Jurkat, Clone E6-1 (cell line): ENCODE measurements around the gene S100PBP.

Experiments used
- DNase-seq: peaks from one replicate; pipeline ENCODE4 v3.0.0-alpha.2; 2011; ENCODE audit warnings: low read depth, low spot score
- H3K4me3 ChIP-seq: 2 replicates; pipeline ENCODE4 v1.5.1; 2011; ENCODE audit warnings: mild to moderate bottlenecking, low read length, control low read depth, moderate library complexity

Gene S100PBP

DNA sequence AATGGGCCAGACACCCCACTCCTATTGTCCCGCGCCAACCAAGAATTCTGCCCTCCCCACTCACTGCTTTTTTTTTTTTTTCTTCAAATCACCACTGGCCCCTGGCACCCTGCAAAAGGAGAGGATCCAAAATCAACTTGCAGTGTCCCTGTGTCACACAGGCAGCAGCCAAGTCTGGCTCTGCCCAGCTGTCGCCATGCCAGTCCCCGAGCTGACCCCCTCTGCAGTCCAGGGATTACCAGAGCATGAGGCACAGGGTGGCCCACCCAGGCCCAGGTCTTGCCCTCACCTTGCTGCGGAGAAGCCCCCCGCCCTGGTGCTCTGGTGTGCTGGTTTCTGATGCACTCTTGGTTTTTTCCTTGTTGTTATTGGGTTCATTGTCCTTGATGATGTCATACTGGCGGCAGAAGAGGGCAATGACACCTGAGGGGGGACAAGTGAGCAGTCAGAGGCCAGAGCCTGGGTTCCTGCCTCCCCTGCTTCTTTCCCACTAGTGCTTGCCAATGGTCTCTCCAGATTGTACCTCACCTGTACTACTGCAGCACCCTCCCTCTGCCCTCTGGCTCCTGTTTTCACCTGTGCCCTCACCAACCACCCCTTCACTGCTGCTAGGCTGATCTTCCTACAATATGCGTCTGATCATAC, 47.0 kb downstream of the S100PBP start:
- DNase-seq = no peak
- H3K4me3 ChIP-seq = no peak overlapping the region

DNA sequence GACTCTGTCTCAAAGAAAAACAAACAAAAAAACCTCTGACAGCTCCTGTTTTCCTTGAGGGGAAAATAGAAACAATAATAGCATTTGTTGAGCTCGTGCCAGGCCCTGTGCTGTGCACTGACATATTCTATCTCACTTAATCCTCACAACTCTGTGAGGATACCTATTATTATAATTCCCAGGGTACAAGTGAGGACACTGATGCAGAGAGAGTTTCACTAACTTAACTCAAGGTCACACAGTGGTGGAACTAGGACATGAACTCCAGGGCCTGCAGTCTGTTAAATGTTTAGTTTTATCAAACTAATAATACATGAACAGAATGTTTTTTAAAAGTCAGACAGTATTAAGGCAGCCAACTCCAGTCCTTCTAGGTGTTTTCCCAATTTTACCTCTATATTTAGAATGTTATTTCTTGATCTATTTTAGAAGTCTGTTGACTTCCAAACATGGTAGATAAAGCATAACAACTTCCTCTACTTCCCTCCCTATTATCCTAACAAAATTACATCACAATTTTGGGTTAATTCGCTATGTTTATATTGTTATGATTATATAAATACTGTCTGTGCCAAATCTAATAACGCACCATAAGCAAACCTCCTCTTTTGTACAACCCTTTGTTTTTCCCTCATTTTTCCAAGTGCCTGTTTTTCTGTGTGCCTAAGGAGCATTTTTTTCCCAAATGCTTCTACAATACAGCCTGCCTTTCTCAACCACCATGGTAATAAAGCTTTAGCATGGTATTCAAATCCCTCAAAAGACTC, 48.4 kb downstream of the S100PBP start:
- H3K4me3 ChIP-seq = no peak overlapping the region
- no peak for DNase-seq

DNA sequence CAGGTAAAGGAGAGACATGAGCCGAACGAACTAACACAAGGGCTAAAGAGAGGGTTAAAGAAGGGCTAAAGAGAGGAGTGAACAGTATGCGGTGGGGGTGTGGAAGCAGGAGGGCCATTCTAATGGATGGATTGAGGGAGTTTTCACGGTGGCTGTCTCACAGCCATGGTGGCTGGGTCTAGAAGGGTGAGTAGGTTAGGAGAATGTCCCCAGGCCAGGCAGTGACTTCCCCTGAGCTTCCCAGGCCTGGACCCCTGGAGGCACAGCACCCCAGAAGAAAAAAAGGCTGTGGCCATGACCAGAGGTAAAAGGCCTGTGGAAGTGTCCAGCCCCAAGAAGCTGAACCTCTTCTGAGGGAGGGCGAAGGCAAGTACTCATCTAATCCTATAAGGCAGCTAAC, 49.7 kb downstream of the S100PBP start:
- no peak for DNase-seq

DNA sequence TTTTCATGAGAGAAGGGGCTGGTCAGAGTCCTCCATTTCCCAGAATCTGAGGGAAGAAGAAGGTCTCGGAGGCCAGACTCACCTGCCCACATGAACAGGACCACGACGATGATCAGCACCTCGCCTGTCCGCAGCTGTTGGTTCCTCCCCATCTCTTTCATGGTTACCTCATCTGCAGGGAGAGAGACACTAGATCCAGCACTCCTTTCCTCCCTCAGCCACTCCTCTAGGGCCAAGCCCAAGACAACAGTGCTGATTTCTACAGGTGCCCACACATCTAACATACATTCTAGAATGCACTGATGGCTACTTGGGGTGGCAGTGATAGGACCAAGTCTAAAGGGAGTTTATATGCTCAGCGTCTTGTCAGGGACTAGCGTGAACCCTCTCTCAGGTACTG, 50.2 kb downstream of the S100PBP start:
- no peak overlapping the region for H3K4me3 ChIP-seq
- DNase-seq = no peak

More for the DNA sequence above, 49.7 kb downstream of the S100PBP start:
- H3K4me3 ChIP-seq = no peak overlapping the region

DNA sequence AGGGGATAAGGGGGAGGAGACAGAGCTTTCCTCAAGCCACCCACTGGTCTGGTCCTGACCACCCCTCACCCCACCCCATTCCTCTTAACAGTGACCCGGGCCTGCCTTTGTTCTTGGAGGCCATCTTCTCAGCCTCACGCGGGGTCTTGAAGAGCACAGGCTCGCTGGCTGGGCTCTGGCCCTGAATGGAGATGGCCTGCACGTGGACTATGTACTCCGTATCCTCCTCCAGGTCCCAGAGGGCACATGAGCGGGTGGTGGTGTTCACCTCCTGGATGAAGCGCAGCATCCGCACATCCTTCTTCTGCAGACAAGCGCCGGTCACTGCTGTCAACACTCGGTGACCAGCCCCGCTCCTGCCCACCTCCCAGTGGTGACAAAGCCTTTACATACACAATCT, 50.6 kb downstream of the S100PBP start:
- DNase-seq = no peak
- no peak overlapping the region for H3K4me3 ChIP-seq

DNA sequence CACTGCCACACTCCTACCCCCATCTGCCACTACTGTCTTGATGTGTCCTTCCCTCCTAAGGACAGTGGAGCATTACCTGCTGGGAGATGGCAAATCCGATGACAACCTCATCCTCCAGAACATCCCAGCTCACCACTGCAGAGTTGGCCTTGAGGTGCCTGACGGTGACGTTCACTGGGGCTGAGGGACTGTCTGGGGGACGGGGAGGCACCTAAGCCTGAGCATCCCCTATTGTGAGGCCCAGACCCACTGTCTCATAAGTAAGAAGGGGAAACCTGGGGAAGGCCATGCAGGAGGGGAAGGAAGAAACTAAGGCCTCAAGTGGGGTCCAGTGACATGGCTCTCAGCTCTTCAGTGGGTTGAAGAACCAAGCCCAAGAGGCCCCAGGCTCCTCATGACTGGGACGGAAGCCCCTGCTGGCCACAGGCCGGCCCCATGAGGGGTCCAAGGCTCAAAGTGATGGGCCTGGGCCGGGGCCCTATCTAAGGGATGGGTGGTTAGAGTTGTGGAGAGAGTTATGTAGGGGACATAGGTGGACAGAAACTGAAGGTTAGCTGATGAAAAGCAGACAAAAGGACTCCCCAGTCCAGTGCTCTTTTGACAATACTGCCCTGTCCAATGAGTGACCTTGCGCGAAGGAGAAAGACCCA, 51.5 kb downstream of the S100PBP start:
- DNase-seq = no peak
- H3K4me3 ChIP-seq = no peak overlapping the region

DNA sequence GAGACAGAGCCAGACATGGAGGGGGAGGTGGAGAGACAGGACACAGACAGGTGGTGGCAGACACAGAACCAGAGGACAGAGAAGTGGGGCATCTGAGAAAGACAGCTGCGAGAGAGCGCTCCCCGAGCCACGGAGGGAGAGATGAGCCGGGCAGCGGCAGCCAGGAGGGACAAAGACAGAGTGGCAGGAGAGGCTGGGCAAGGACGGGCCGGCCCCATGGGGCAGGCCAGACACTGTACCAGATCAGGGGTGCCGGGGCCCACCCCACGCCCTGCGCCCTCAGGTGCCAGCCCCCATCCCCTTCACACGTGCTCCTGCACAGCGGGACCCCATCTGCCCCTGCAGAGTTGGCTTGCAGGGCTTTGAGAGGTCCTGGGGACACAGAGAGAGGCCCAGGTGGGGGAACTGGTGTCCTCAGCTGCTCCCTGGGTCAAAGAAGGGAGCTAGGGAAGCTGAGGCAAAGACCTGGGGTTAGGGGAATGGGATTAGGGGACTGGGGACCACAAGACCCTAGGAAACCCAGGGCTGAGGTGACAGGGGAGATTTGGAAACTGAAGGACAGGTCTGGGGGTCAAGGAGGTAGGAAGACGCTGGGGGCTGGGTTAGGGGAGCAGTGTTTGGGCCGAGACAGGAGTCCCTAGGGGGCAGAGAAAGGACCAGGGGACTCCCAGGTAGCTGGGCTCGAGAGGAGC, 52.6 kb downstream of the S100PBP start:
- DNase-seq = no peak

DNA sequence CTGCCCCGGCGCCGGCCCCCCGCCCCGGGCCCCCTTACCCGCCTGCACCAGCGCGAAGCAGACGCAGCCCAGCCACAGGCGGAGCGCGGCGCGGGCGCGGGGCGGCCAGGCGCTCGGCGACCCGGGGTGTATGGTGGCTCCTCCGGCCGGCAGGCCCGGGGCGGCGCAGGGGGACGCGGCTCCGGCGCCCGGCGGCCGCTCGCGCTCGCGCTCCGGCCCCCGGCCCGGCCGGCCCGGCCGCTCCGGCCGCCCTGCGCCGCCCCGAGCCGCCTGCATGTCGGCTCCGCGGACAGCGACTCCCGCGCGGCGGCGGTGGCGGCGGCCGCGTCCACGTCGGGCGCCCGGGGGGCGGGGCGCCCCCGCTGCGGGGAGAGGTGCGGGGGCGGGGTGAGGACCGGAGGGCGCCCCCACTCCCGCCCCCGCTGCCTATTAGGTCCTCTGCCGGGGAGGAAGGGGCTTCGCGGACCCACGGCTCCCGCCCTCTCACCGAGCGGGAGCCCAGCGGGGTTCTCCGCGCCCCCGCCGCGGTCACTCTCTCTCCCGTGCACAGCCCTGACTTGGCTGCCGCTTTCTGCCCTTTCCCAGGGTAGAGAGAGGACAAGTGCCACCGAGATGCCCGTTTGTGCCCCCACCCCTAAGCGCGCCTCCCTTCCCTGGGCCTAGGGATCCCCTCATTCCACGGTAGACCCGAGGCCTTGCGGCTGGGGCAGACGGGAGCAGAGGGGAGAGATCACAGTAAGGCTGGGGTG, 53.3 kb downstream of the S100PBP start, which contains the start of gene FNDC5:
Gene FNDC5 (minus strand): TSS at position 298 of the 749 bp plus-strand sequence.
- no peak within 1 kb of the TSS for H3K4me3 ChIP-seq

More for the DNA sequence above, 52.6 kb downstream of the S100PBP start:
- H3K4me3 ChIP-seq = no peak overlapping the region

DNA sequence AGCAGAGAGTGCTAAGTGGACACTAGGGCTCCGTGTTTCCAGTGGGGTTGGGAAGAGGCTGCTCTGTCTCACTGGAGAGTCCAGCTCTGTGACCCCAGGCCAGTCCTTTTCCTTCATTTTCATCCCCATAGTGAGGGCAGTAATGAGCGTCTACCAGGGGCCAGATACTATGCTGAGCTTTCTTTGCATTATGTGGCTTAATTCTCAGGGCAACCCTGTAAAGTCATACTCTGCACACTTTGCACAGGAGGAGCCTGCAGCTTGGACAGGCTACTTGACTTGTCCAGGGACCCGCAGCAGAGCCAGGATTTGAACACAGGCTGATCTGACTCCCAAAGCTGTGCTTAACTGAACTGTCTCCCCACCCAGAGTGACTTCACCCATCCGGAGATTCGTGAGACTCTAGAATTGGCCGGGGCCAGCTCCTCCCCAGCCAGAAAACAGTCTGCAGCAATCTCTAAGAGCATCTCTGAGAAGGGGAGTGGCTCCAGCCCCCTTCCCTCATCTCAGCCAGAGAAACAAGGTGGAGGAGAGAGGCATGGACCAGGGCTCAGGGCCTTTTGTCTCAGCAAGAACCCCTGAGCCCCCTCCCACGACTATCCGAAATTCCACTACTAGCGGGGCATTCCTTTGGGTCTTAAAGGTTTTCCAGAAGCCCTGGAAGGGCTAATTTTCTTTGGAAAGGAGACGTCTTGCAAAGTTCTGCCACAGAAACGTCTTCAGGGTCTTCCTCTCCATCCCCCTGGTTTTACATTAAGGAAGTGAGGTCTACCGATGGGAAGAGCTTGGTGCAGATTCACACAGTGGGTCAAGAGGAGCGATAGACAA, 54.1 kb downstream of the S100PBP start:
- H3K4me3 ChIP-seq = no peak overlapping the region
- DNase-seq = no peak

More for the DNA sequence above, 53.3 kb downstream of the S100PBP start, which contains the start of gene FNDC5:
- no peak for DNase-seq

DNA sequence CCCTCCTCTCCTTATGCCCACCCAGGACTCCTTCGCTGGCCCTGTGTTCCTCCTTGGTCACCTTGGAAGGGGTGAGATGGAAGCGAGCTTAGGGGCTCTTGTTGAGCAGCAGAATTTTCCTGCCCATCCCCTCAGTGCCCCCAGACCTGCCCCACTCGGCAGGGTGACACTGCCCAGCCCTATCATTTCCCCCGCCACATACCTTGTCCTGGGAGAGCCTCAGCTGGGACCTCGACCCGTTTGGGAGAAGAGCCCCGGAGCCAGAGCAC, 54.7 kb downstream of the S100PBP start:
- no peak for DNase-seq
- no peak overlapping the region for H3K4me3 ChIP-seq

DNA sequence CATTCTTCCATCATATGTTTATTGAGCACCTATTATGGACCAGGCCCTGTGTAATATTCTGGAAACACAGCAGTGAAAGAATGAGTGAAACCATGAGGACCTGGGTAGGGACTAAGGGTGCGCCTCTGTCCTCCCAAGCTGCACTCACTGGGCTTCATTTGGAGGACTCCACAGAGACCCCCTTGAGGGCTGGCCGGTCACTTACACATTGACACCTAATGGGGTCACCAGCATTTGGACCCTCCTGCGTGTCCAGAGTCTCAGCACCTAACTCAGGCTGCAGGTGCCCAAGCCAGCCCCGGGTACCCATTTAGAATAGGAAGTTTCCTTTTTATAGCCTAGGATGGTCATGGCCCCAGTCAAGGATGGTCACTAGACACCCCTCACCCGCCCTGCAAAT, 56.0 kb downstream of the S100PBP start:
- H3K4me3 ChIP-seq = no peak overlapping the region
- no peak for DNase-seq

DNA sequence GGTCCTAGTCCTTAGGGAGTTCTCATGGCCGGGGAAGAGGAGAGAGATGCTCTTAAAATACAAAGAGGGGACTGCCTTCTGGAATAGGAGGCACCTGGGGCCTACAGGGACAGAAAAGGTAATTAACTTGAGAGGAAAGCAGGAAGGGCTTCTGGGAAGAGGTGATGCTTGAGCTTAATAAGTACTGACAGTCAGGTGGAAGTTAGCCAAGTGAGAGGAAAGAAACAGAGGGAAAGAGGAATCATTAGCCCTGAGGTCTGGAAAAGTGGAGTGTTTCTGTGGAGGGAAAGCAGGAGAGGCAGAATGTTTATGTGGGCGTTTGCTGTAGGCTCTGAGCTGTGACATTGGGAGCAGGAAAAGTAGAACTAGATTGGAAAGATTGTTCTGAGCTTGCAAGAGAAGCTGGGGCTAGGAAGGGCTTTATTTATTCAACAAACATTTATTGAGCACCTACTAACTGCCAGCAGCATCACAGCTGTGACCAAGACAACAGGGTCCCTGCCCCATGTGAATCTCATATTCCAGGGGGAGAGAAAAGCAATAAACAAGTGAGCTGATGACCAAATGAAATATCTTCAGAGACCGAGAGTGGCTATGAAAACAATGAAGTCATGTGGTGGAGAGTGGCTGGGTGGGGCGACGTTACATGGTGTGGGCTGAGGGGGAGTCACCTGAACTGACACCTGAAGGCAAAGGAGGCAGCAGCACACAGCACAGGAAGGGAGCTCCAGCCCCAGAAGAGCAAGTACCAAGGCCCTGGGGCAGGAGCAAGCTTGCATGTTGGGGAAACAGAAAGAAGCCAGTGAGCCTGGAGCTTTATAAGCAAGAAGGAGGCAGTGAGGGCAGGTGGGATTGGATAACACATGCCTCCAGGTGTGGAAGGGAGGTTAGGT, 57.7 kb downstream of the S100PBP start:
- DNase-seq = no peak
- H3K4me3 ChIP-seq = no peak overlapping the region

DNA sequence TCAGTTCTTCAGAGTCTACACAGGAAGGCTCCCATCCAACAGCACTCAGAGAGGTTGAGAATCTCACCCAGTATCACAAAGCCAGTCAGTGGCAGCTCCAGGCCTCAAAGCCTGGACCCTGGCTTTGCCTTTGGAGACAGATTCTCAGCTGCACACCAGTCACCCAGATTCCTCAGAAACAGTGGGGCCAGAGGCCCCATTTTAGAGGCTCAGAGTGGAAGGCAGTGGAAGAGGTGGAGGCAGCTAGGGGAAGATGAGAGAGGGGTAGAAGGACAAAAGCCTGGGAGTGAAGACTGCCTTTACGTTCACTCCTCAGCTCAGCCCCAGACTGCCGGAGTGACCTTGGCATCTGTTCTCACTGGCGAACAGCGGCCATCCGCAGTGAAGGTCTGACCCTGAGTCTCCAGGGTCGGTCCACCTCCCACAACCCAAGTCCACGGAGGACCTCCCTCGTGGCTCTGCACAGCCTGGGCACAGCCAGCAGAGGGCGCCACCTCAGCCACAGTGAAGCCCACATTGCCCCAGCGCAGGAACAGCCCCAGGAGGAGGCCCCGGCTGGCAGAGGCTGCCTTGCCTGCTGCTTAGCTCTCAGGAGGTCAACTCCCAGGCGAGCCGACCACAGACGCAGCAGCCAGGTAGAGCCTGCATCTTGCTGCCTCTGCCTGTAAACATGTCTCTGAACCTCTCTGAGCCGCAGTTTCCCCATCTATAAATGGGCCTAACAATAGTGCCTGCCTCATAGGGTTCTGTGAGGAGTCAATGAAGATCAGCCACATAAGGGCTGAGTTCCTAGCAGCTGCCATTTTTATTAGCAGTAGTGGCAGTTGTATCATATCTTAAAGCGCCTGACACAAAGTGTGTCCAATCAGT, 59.1 kb downstream of the S100PBP start:
- no peak overlapping the region for H3K4me3 ChIP-seq
- DNase-seq = peak; percentile 25

DNA sequence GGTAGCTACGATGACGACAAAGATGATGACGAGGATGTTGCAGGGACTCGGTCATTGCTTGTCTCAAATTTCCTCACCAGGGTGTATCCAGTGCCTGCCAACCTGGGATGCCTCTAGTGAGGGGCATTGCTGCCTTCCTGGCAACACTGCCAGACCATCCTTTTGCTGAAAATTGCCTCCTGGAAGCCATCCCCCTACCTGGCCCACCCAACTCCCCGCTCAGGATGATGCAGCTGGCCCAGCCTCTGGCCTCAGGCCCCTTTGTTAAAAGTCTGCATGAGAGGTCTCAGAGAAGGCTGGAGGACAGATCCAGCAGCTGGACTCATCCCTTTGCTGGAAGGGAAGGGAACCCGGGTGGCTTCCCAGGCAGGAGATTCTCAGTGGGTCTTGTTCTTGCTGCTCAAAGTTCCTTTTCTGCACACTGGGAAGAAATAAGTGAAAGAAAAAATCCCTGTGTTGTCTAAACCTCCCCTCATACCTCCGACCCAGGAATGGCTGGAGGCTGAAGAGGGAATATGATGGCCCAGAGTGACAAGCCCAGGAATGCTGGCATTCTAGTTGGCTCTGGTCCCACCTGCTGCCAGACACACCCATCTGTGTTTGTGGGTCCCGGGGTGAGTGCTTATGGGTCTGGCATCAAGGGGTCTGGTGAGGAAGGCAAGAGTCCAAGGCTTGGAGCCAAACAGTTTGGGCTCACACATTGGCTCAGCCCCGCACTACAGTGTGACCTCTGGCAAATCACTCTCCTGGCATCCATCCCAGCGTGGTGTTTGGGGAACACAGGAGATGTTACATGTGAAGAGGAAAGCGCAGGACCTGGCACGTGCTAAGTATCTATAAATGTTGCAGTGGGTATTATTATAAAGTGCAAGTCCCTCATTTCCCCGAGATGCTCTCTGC, 60.0 kb downstream of the S100PBP start:
- no peak for DNase-seq
- H3K4me3 ChIP-seq = no peak overlapping the region

DNA sequence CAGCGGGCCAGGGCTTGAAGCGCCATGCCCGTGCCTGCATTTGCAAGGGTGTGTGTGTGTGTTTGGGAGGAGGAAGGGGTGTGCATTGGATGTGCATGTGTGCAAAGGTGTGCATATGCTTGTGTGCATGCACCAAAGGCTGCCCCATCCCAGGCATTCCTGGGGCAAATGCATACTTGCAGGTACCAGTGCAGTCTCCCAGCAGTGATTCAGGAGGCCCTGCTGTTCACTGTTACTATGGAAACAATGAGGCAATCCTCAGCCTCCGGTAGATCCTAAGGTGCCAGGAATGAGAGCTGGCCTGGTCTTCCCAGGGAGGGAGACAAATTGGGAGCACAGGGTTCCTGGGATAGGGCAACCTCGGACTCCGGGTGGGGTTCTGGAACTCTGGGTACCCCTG, 60.7 kb downstream of the S100PBP start:
- DNase-seq = no peak
- H3K4me3 ChIP-seq = no peak overlapping the region

DNA sequence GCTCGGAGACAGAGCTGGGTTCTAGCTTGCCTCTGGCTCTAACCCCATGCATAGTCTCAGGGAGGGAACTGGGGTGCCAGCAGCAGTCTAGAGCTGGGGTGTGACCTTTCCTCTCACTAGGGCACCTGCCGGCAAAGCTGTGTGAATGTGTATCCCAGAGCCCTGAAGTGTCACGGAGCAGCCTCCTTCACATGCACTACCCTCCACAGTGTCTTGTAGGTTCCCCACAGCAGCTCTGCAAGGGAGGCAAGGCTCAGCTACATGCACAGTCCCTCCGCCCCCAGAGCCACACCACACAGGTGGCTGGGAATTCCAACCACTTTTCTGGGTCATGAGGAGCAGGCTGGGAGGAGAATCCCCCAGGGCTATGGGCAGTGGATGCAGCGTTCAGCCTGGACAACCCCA, 61.2 kb downstream of the S100PBP start:
- H3K4me3 ChIP-seq = no peak overlapping the region
- no peak for DNase-seq
